Osteocyte (in vitro differentiated cells): ENCODE data around the gene DUSP18. TPM values are rescaled to one million over a fixed set of nuclear protein-coding genes. Genes with fewer than 3 reads are reported as not detected.

Experiments used
- DNase-seq: peaks from one replicate; pipeline ENCODE4 v3.0.0; 2021; ENCODE audit warnings: mixed read lengths; ENCODE audit not compliant: unreplicated experiment; ENCODE audit errors: extremely low spot score
- H3K27ac Mint-ChIP-seq: one replicate; pipeline ENCODE4 v1.8.0; 2021; ENCODE audit warnings: mild to moderate bottlenecking, mixed read lengths; ENCODE audit not compliant: unreplicated experiment
- H3K27me3 Mint-ChIP-seq: one replicate; pipeline ENCODE4 v1.8.0; 2021; ENCODE audit warnings: mixed read lengths; ENCODE audit not compliant: unreplicated experiment
- H3K36me3 Mint-ChIP-seq: one replicate; pipeline ENCODE4 v1.8.0; 2021; ENCODE audit warnings: mixed read lengths; ENCODE audit not compliant: unreplicated experiment
- H3K4me1 Mint-ChIP-seq: one replicate; pipeline ENCODE4 v1.8.0; 2021; ENCODE audit warnings: mixed read lengths; ENCODE audit not compliant: unreplicated experiment
- H3K4me3 Mint-ChIP-seq: one replicate; pipeline ENCODE4 v1.8.0; 2021; ENCODE audit warnings: mild to moderate bottlenecking, moderate library complexity, mixed read lengths; ENCODE audit not compliant: unreplicated experiment
- H3K9me3 Mint-ChIP-seq: one replicate; pipeline ENCODE4 v1.8.0; 2021; ENCODE audit warnings: mixed read lengths; ENCODE audit not compliant: unreplicated experiment
- CTCF ChIP-seq: fragments of 200-600 bp; sonication (generic); IDR thresholded peaks from 2 replicates; pipeline ENCODE4 v1.5.0; 2021; ENCODE audit warnings: antibody characterized with exemption, mild to moderate bottlenecking, moderate library complexity
- total RNA-seq: library from RNA; stranded (reverse); gene quantifications from 2 replicates; pipeline ENCODE4 v1.2.1, GENCODE V29; 2021

The DUSP18 gene
- total RNA-seq, 1 donor from 2014 or later = 10.7 TPM

GRCh38 chr22:30655532-30655931 is 12.1 kb downstream of the DUSP18 start:
- H3K27ac Mint-ChIP-seq = peak overlapping the region; percentile 18
- no peak for DNase-seq

GRCh38 chr22:30654361-30654760 is 13.3 kb downstream of the DUSP18 start:
- no peak for DNase-seq
- H3K4me3 Mint-ChIP-seq = no peak overlapping the region
- H3K36me3 Mint-ChIP-seq = no peaks in the 10 kb centered on the region
- H3K27me3 Mint-ChIP-seq = no peaks in the 10 kb centered on the region
- peaks cover 8% of the 10 kb centered on the region for H3K4me1 Mint-ChIP-seq
- no peak for TF ChIP-seq CTCF
- H3K27ac Mint-ChIP-seq = no peak overlapping the region
- H3K9me3 Mint-ChIP-seq = no peaks in the 10 kb centered on the region

More at GRCh38 chr22:30655532-30655931, 12.1 kb downstream of the DUSP18 start:
- Mint-ChIP-seq H3K36me3 (peaks cover 8% of the 10 kb centered on the region), H3K9me3 (no peaks in the 10 kb centered on the region), H3K4me1 (peaks cover 11% of the 10 kb centered on the region), H3K27me3 (no peaks in the 10 kb centered on the region), H3K4me3 (no peak overlapping the region)
- no peak for TF ChIP-seq CTCF

GRCh38 chr22:30652852-30653251 is 14.8 kb downstream of the DUSP18 start:
- Mint-ChIP-seq H3K4me1 (peaks cover 13% of the 10 kb centered on the region), H3K27ac (no peak overlapping the region), H3K4me3 (no peak overlapping the region), H3K9me3 (no peaks in the 10 kb centered on the region), H3K36me3 (peaks cover 4% of the 10 kb centered on the region), H3K27me3 (no peaks in the 10 kb centered on the region)
- TF ChIP-seq CTCF = no peak
- DNase-seq = no peak

- H3K27ac Mint-ChIP-seq = no peak overlapping the region
- H3K36me3 Mint-ChIP-seq = peaks cover 5% of the 10 kb centered on the region
- no peaks in the 10 kb centered on the region for H3K27me3 Mint-ChIP-seq
- TF ChIP-seq CTCF = no peak
- peaks cover 12% of the 10 kb centered on the region for H3K4me1 Mint-ChIP-seq
- no peak overlapping the region for H3K4me3 Mint-ChIP-seq
- no peaks in the 10 kb centered on the region for H3K9me3 Mint-ChIP-seq
- DNase-seq = no peak
Measured at GRCh38 chr22:30650508-30651116, 17.1 kb downstream of the DUSP18 start.

- H3K9me3 Mint-ChIP-seq = no peaks in the 10 kb centered on the region
- no peaks in the 10 kb centered on the region for H3K27me3 Mint-ChIP-seq
- no peak overlapping the region for H3K27ac Mint-ChIP-seq
- peaks cover 5% of the 10 kb centered on the region for H3K36me3 Mint-ChIP-seq
- no peak for TF ChIP-seq CTCF
- no peak for DNase-seq
- peaks cover 6% of the 10 kb centered on the region for H3K4me1 Mint-ChIP-seq
- no peak overlapping the region for H3K4me3 Mint-ChIP-seq
Measured at GRCh38 chr22:30649430-30650007, 18.2 kb downstream of the DUSP18 start.
